HuH-7 (cell line): ENCODE measurements around the gene ZNF208.
"Not testable (repeated sequence)": the region's sequence is repeated elsewhere in the genome, so short reads cannot be mapped to it uniquely, and the experiment has no call there.

ENCODE experiments used
- DNase-seq: peaks from one replicate; pipeline ENCODE4 v3.0.0; 2011; ENCODE audit warnings: low spot score

The ZNF208 gene

GRCh38 chr19:22010437-22011143, at the start of gene ZNF208:
ZNF208 (minus strand) TSS chr19:22010943; CDS start chr19:22010794, 149 bp downstream.
- DNase-seq, result not testable (repeated sequence)

GRCh38 chr19:22052644-22053013, 41.9 kb upstream of the ZNF208 start:
- peak; percentile 4 for DNase-seq

- not testable (repeated sequence) for DNase-seq
Observed at GRCh38 chr19:22041151-22041550, 30.4 kb upstream of the ZNF208 start.

GRCh38 chr19:22030680-22031079, 19.9 kb upstream of the ZNF208 start:
- DNase-seq, result no peak

- DNase-seq, result no peak
Observed at GRCh38 chr19:22026687-22027086, 15.9 kb upstream of the ZNF208 start.

GRCh38 chr19:22025539-22025938, 14.8 kb upstream of the ZNF208 start:
- DNase-seq, result not testable (repeated sequence)

GRCh38 chr19:21970466-21970865, 40.3 kb downstream of the ZNF208 start:
- DNase-seq, result no peak

GRCh38 chr19:21947775-21948174, 63.0 kb downstream of the ZNF208 start:
- no peak for DNase-seq

- DNase-seq, result no peak
Observed at GRCh38 chr19:21940684-21941083, 70.1 kb downstream of the ZNF208 start.

- no peak for DNase-seq
Observed at GRCh38 chr19:21934593-21934992, 76.2 kb downstream of the ZNF208 start.

- no peak for DNase-seq
Observed at GRCh38 chr19:21934131-21934530, 76.6 kb downstream of the ZNF208 start.

GRCh38 chr19:21922276-21922675, 88.5 kb downstream of the ZNF208 start:
- no peak for DNase-seq

- DNase-seq, result no peak
Observed at GRCh38 chr19:21921691-21922180, 89.0 kb downstream of the ZNF208 start.

- DNase-seq, result no peak
Observed at GRCh38 chr19:21915411-21915810, 95.3 kb downstream of the ZNF208 start.

- no peak for DNase-seq
Observed at GRCh38 chr19:21912654-21913053, 98.1 kb downstream of the ZNF208 start.

GRCh38 chr19:21910318-21910717, 100.4 kb downstream of the ZNF208 start:
- no peak for DNase-seq

- no peak for DNase-seq
Observed at GRCh38 chr19:21908066-21908465, 102.7 kb downstream of the ZNF208 start.

- DNase-seq, result no peak
Observed at GRCh38 chr19:21907516-21907915, 103.2 kb downstream of the ZNF208 start.

- no peak for DNase-seq
Observed at GRCh38 chr19:21902571-21902970, 108.2 kb downstream of the ZNF208 start.

GRCh38 chr19:21901861-21902260, 108.9 kb downstream of the ZNF208 start:
- DNase-seq, result no peak

GRCh38 chr19:21900401-21900800, 110.3 kb downstream of the ZNF208 start:
- DNase-seq, result no peak

- DNase-seq, result no peak
Observed at GRCh38 chr19:21891086-21891485, 119.7 kb downstream of the ZNF208 start.

GRCh38 chr19:21890017-21890416, 120.7 kb downstream of the ZNF208 start:
- DNase-seq, result not testable (repeated sequence)

GRCh38 chr19:21885516-21885915, 125.2 kb downstream of the ZNF208 start:
- not testable (repeated sequence) for DNase-seq
